Retinal pigment epithelial cell (primary cell): Measurements from ENCODE around the gene AZGP1.

Experiments used
- DNase-seq: peaks from one replicate; pipeline ENCODE4 v3.0.0-alpha.2; 2010; ENCODE audit warnings: low read depth
- H3K4me3 ChIP-seq: 2 replicates; pipeline ENCODE4 v1.5.1; 2011; ENCODE audit warnings: mild to moderate bottlenecking, low read length, control low read depth, moderate library complexity
- CTCF ChIP-seq: conservative IDR thresholded peaks from 2 replicates; pipeline ENCODE4 v1.5.1; 2011; ENCODE audit warnings: low read depth, low read length, control low read depth, inconsistent platforms

The AZGP1 gene

GRCh38 chr7:99975782-99976521, at the start of gene AZGP1:
Gene AZGP1, minus strand, starts transcription at chr7:99976031. Its CDS starts 11 bp downstream, at chr7:99976020.
- no peak for TF ChIP-seq CTCF
- DNase-seq = no peak
- H3K4me3 ChIP-seq = no peak within 1 kb of the TSS

- TF ChIP-seq CTCF = no peak
- H3K4me3 ChIP-seq = no peak overlapping the region
- no peak for DNase-seq
Observed at GRCh38 chr7:100024020-100024619, 48.3 kb upstream of the AZGP1 start.

GRCh38 chr7:100023526-100023925, 47.7 kb upstream of the AZGP1 start:
- no peak overlapping the region for H3K4me3 ChIP-seq
- TF ChIP-seq CTCF = no peak
- no peak for DNase-seq

GRCh38 chr7:100022621-100023020, 46.8 kb upstream of the AZGP1 start:
- no peak for DNase-seq
- no peak overlapping the region for H3K4me3 ChIP-seq
- TF ChIP-seq CTCF = no peak

GRCh38 chr7:100021297-100021696, 45.5 kb upstream of the AZGP1 start:
- no peak overlapping the region for H3K4me3 ChIP-seq
- TF ChIP-seq CTCF = no peak
- no peak for DNase-seq

GRCh38 chr7:100019908-100020307, 44.1 kb upstream of the AZGP1 start:
- no peak for TF ChIP-seq CTCF
- no peak for DNase-seq
- no peak overlapping the region for H3K4me3 ChIP-seq

GRCh38 chr7:100017875-100018274, 42.0 kb upstream of the AZGP1 start:
- no peak overlapping the region for H3K4me3 ChIP-seq
- DNase-seq = no peak

More at GRCh38 chr7:100017875-100018274, 42.0 kb upstream of the AZGP1 start:
- TF ChIP-seq CTCF = no peak
